ENCODE results near the gene NBAS. TPM values are rescaled to one million over a fixed set of nuclear protein-coding genes. Genes with fewer than 3 reads are reported as not detected.

Gene NBAS
- polyA plus RNA-seq, 1 donor, result 55.8 TPM

DNA sequence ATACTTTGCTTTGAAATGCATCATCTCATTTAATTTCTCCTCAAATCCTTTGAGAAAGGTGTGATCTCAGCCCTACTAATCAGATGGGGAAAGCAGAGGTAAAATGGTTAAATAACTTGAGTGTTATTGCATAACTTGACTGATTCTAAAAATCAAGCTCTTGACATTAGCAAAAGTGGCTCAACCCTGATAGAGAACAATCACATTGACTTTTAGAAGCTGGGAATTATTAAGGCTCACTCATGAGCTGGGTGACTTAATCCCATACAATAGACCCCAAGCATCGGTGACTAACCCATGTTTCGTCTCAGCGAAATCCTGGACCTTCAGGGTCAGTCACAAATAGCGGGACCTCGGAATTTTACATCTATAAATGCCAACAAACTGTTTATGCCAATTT is 378.9 kb downstream of the NBAS start:
- DNase-seq, result no peak
- Histone ChIP-seq H3K4me3 (ENCODE audit: low read length) (no peak overlapping the region), H3K9me3 (ENCODE audit: control insufficient read depth, low read depth, low read length) (no peaks in the 10 kb centered on the region), H3K27ac (ENCODE audit: low read length) (no peak overlapping the region), H3K36me3 (ENCODE audit: control insufficient read depth, insufficient read depth, low read length) (peaks cover 23% of the 10 kb centered on the region), H3K27me3 (ENCODE audit: control insufficient read depth, insufficient read depth, low read length) (no peaks in the 10 kb centered on the region), H3K4me1 (ENCODE audit: control insufficient read depth, insufficient read depth, low read length) (no peaks in the 10 kb centered on the region)
- WGBS (ENCODE audit: insufficient coverage, low lambda C conversion rate), result no CpG with 5 or more reads among the region's 5 CpGs

DNA sequence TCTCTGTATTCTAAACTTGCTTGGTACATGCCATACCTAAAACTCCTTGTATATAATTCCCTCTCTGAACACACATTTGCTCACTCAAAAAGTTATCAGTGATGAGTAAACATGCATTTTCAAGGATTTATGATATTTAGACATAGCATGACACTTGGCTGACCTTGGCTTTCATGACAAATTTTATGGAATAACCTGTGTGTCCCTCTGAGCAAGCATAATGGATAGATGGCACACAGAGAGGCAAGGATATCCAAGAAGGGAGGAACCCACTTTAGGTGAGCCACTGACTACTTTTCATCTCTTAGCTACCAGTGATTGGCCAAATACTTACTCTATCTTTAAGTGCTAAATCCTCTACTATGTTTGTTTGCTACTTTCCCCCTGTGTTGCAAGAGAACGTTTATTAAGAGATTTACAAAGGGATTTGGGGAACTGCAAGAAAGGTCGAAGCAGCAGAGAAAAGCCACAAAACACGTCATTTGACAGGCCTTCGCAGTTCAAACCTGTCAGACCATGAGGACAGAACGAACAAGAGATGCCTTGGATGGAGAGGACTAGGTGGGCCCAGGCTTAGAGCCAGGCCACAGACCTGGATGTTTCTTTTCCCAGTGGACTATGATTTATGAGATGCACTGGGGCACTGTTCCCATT is 379.9 kb downstream of the NBAS start:
- Histone ChIP-seq H3K36me3 (ENCODE audit: control insufficient read depth, insufficient read depth, low read length) (peaks cover 18% of the 10 kb centered on the region), H3K9me3 (ENCODE audit: control insufficient read depth, low read depth, low read length) (no peaks in the 10 kb centered on the region), H3K4me1 (ENCODE audit: control insufficient read depth, insufficient read depth, low read length) (no peaks in the 10 kb centered on the region), H3K27ac (ENCODE audit: low read length) (no peak overlapping the region), H3K27me3 (ENCODE audit: control insufficient read depth, insufficient read depth, low read length) (no peaks in the 10 kb centered on the region), H3K4me3 (ENCODE audit: low read length) (no peak overlapping the region)
- no peak for DNase-seq
- WGBS (ENCODE audit: insufficient coverage, low lambda C conversion rate), result no CpG with 5 or more reads among the region's 5 CpGs

DNA sequence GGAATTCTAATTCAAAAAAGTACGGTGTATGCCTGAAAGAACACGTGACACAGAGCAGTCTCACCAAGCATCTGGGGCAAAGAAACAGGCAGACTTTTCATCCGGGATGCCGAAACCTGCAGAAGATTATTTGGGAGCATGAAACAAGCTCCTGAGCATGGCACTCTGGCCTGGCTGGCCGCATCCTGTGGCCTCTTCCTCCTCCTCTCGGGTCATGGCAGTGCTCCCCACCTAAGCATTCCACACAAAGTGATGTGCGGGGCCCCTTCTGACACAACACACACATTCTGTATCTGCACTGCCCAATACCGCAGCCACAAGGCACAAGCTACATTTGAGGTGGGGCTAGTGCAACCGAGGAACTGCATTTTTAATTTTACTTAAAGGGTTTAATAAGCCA is 380.8 kb downstream of the NBAS start:
- H3K27me3 ChIP-seq (ENCODE audit: control insufficient read depth, insufficient read depth, low read length), result no peaks in the 10 kb centered on the region
- H3K27ac ChIP-seq (ENCODE audit: low read length), result no peak overlapping the region
- no peaks in the 10 kb centered on the region for H3K4me1 ChIP-seq (ENCODE audit: control insufficient read depth, insufficient read depth, low read length)
- WGBS (ENCODE audit: insufficient coverage, low lambda C conversion rate), result no CpG with 5 or more reads among the region's 9 CpGs
- H3K36me3 ChIP-seq (ENCODE audit: control insufficient read depth, insufficient read depth, low read length), result peaks cover 15% of the 10 kb centered on the region
- no peak overlapping the region for H3K4me3 ChIP-seq (ENCODE audit: low read length)
- no peaks in the 10 kb centered on the region for H3K9me3 ChIP-seq (ENCODE audit: control insufficient read depth, low read depth, low read length)
- DNase-seq, result no peak

DNA sequence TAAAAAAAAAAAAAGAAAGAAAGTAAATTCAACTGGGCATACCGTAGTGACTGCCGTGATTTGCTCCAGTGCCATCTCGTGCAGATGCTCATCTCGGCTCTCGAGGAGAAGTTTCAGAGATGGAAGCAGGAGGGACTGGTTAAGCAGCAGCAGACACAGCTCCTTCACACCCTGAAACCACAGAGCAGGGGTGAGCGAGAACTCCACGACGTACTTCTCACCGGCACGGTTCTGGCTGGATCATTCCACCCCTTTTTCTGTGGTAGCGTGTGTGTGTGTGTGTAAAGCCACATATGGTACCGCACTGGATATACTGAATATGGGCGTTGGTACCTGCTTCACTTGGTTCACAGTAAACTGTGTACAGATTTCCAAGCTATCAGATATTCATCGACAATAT is 382.2 kb downstream of the NBAS start:
- WGBS (ENCODE audit: insufficient coverage, low lambda C conversion rate), result no CpG with 5 or more reads among the region's 14 CpGs

DNA sequence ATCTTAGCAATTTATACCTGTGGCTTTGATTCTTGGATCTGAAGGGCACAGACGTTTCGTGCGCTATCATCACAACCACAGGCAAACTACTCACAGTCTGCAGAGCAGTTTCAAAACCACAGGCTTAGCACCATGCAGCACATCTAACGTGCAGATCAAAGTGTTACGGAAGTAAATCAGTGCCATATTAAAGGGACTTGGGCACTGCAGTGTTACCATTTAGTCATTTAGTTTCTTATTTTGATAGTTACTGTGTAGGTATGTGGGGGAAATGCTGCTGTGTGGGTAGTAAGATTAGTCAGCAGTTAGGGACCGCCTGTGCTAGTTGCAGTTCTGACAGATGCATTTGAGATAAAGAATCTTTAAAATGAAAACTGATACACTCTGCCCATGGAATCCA is 384.0 kb downstream of the NBAS start:
- Histone ChIP-seq H3K27ac (ENCODE audit: low read length) (no peak overlapping the region), H3K27me3 (ENCODE audit: control insufficient read depth, insufficient read depth, low read length) (no peaks in the 10 kb centered on the region), H3K4me1 (ENCODE audit: control insufficient read depth, insufficient read depth, low read length) (no peaks in the 10 kb centered on the region), H3K9me3 (ENCODE audit: control insufficient read depth, low read depth, low read length) (no peaks in the 10 kb centered on the region), H3K4me3 (ENCODE audit: low read length) (no peak overlapping the region), H3K36me3 (ENCODE audit: control insufficient read depth, insufficient read depth, low read length) (peaks cover 16% of the 10 kb centered on the region)
- WGBS (ENCODE audit: insufficient coverage, low lambda C conversion rate), result no CpG with 5 or more reads among the region's 6 CpGs
- DNase-seq, result no peak

More for the DNA sequence above, 382.2 kb downstream of the NBAS start:
- no peak overlapping the region for H3K27ac ChIP-seq (ENCODE audit: low read length)
- H3K36me3 ChIP-seq (ENCODE audit: control insufficient read depth, insufficient read depth, low read length), result peaks cover 15% of the 10 kb centered on the region
- no peak overlapping the region for H3K4me3 ChIP-seq (ENCODE audit: low read length)
- DNase-seq, result no peak
- H3K9me3 ChIP-seq (ENCODE audit: control insufficient read depth, low read depth, low read length), result no peaks in the 10 kb centered on the region
- no peaks in the 10 kb centered on the region for H3K4me1 ChIP-seq (ENCODE audit: control insufficient read depth, insufficient read depth, low read length)
- H3K27me3 ChIP-seq (ENCODE audit: control insufficient read depth, insufficient read depth, low read length), result no peaks in the 10 kb centered on the region

DNA sequence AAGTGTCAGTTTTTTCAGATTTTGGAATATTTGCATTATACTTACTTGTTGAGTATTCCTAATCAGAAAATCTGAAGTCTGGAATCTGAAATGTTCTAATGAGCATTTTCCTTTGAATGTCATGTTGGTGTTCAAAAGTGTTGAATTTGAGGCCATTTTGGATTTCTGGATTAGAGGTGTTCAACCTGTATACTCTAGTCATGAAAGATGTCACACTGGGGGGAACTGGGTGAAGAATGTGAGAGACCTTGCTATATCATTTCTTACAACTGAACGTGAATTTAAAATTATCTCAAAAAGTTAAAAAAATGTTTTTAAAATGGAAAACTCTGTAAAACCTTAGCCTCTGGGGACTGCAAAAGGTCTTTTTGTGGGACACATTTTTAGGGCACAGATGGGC is 384.5 kb downstream of the NBAS start:
- Histone ChIP-seq H3K4me1 (ENCODE audit: control insufficient read depth, insufficient read depth, low read length) (no peaks in the 10 kb centered on the region), H3K4me3 (ENCODE audit: low read length) (no peak overlapping the region), H3K36me3 (ENCODE audit: control insufficient read depth, insufficient read depth, low read length) (peaks cover 14% of the 10 kb centered on the region), H3K27me3 (ENCODE audit: control insufficient read depth, insufficient read depth, low read length) (no peaks in the 10 kb centered on the region), H3K9me3 (ENCODE audit: control insufficient read depth, low read depth, low read length) (no peaks in the 10 kb centered on the region), H3K27ac (ENCODE audit: low read length) (no peak overlapping the region)
- WGBS (ENCODE audit: insufficient coverage, low lambda C conversion rate), result 100% methylated on average over 1 of the region's 1 CpG
- DNase-seq, result no peak

DNA sequence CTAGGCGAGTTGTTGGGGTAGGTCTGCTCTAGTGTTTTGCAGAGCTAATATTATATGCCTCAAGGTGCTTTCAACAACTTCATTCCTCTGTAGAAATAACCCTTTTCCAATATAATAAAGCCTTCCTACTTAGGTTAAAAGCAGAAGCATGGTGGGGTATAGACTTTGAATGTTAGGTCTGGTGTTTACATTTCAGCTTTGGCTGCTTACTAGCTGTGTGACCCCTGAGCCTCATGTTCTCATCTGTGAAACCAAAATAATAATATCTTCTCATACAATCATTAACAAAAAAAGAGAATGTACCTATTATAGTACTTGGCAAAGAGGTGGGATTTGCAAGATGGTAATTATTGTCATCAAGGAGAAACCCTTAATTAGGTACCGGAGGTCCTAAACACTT is 386.6 kb downstream of the NBAS start:
- no peak overlapping the region for H3K4me3 ChIP-seq (ENCODE audit: low read length)
- H3K4me1 ChIP-seq (ENCODE audit: control insufficient read depth, insufficient read depth, low read length), result no peaks in the 10 kb centered on the region
- peaks cover 21% of the 10 kb centered on the region for H3K36me3 ChIP-seq (ENCODE audit: control insufficient read depth, insufficient read depth, low read length)
- H3K27me3 ChIP-seq (ENCODE audit: control insufficient read depth, insufficient read depth, low read length), result no peaks in the 10 kb centered on the region
- DNase-seq, result no peak
- H3K9me3 ChIP-seq (ENCODE audit: control insufficient read depth, low read depth, low read length), result no peaks in the 10 kb centered on the region
- 100% methylated on average over 1 of the region's 2 CpGs for WGBS (ENCODE audit: insufficient coverage, low lambda C conversion rate)
- no peak overlapping the region for H3K27ac ChIP-seq (ENCODE audit: low read length)

DNA sequence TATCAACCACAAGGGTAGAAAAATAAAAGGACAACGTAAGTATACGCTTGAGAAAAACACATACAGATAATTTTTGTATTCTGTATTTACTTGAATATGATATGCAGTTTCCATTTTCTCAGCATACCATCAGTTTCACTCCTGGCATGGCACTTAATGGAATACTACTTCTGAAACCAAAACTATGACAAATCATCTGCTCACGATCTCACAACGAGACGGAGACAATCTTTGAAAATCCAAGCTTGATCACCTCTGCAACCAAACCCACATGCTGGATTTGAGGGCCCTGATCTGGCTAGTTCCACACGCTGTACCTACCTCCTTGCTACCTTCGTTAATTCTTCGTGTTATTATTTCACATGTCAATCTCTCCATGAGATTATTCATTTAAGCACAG is 387.6 kb downstream of the NBAS start:
- Histone ChIP-seq H3K36me3 (ENCODE audit: control insufficient read depth, insufficient read depth, low read length) (peaks cover 25% of the 10 kb centered on the region), H3K4me3 (ENCODE audit: low read length) (no peak overlapping the region), H3K4me1 (ENCODE audit: control insufficient read depth, insufficient read depth, low read length) (no peaks in the 10 kb centered on the region), H3K9me3 (ENCODE audit: control insufficient read depth, low read depth, low read length) (no peaks in the 10 kb centered on the region), H3K27ac (ENCODE audit: low read length) (no peak overlapping the region), H3K27me3 (ENCODE audit: control insufficient read depth, insufficient read depth, low read length) (no peaks in the 10 kb centered on the region)
- WGBS (ENCODE audit: insufficient coverage, low lambda C conversion rate), result 90% methylated on average over 4 of the region's 8 CpGs
- DNase-seq, result no peak

DNA sequence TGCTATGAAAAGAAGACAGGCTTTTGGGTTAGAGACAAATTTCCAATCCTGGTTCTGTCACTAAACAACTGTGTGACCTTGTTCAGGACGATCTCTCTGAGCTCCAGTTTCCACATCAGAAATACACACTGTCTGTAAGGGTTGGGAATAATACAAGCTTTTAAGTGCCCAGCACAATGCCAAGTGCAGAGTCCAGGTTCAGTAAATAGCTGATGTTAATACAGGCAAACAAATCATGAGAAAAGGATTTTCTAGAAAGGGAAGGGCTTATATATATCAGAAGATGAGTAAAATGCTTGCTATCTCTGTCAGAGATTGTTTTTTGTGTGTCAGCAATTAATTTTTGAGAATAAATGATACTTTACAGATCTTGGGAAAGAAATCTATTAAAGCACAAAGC is 388.3 kb downstream of the NBAS start:
- H3K27me3 ChIP-seq (ENCODE audit: control insufficient read depth, insufficient read depth, low read length), result no peaks in the 10 kb centered on the region
- peaks cover 25% of the 10 kb centered on the region for H3K36me3 ChIP-seq (ENCODE audit: control insufficient read depth, insufficient read depth, low read length)
- no peak for DNase-seq
- WGBS (ENCODE audit: insufficient coverage, low lambda C conversion rate), result no CpG with 5 or more reads among the region's 1 CpG
- no peaks in the 10 kb centered on the region for H3K9me3 ChIP-seq (ENCODE audit: control insufficient read depth, low read depth, low read length)
- H3K4me3 ChIP-seq (ENCODE audit: low read length), result no peak overlapping the region
- H3K4me1 ChIP-seq (ENCODE audit: control insufficient read depth, insufficient read depth, low read length), result no peaks in the 10 kb centered on the region
- H3K27ac ChIP-seq (ENCODE audit: low read length), result no peak overlapping the region

DNA sequence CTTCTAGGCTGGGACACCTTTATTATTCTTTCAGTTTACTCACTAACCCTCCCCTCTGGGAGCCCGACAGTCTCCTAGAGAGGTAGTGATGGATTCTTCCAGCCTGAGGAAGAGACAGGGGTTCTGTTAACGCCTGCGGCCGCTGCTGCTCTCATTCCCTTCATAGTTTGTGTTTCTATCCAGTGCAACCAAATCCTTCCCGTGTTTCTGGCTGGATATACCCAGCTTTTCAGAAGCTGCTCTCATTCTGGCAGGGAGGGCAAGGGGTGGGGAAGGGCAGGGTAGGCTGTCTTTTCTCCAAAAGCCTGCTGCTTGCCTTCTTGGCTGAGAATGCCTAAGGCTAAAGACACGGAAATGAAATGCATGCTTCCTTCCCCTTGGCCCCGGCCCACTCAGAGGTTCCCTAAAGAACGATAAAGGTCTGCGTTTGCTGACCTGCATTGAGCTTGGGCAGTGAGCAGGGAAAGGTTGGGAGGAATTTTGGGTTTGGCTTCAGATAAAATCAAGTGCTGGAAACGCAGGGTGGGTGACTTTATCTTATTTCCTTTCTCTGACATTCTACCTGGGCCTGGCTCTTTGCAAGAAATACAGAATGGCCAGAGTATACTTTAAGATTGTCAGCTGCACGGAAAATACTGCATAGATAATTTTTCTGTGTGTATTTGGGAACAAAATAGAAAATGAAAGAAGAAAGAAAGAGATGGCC is 390.9 kb downstream of the NBAS start:
- WGBS (ENCODE audit: insufficient coverage, low lambda C conversion rate), result 90% methylated on average over 1 of the region's 11 CpGs
- Histone ChIP-seq H3K36me3 (ENCODE audit: control insufficient read depth, insufficient read depth, low read length) (peaks cover 47% of the 10 kb centered on the region), H3K27me3 (ENCODE audit: control insufficient read depth, insufficient read depth, low read length) (no peaks in the 10 kb centered on the region), H3K9me3 (ENCODE audit: control insufficient read depth, low read depth, low read length) (no peaks in the 10 kb centered on the region), H3K4me3 (ENCODE audit: low read length) (no peak overlapping the region), H3K27ac (ENCODE audit: low read length) (no peak overlapping the region), H3K4me1 (ENCODE audit: control insufficient read depth, insufficient read depth, low read length) (no peaks in the 10 kb centered on the region)
- no peak for DNase-seq
